ACHN (cell line): Measurements from ENCODE around the gene KIAA0040.
"Not testable (repeated sequence)": the region's sequence is repeated elsewhere in the genome, so short reads cannot be mapped to it uniquely, and the experiment has no call there.

ENCODE experiments used
- DNase-seq: peaks from one replicate; pipeline ENCODE4 v3.0.0-alpha.2; 2015
- in situ Hi-C: cut with HindIII; loops from 2 replicates; pipeline ENCODE4 v1.10.0; 2017; ENCODE audit warnings: low sequenced_read_pairs, low pct_ligation_motif_present, low pct_unique_long_range_greater_than_20kb

KIAA0040 gene

DNA sequence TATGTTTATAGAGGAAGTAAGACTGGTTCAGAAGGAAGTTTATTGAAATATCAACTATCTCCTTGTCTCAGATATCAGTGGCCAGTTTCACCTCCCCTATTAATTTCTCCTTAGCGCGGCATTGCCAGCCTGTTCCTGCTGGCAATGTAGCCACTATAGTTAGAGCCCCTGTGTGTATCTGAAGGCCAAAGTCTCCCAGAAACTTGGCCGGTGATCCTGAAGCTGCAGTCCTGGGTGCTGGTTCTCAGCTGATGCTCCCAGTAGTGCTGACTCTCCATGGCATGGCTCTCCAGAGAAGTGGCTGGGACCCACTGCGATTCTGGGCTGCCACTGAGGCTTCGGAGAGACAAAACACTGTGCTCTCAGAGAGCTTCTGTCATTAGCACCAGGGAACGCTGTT, 65.0 kb downstream of the KIAA0040 start:
- no peak for DNase-seq
- in situ Hi-C loops = no loop called here

DNA sequence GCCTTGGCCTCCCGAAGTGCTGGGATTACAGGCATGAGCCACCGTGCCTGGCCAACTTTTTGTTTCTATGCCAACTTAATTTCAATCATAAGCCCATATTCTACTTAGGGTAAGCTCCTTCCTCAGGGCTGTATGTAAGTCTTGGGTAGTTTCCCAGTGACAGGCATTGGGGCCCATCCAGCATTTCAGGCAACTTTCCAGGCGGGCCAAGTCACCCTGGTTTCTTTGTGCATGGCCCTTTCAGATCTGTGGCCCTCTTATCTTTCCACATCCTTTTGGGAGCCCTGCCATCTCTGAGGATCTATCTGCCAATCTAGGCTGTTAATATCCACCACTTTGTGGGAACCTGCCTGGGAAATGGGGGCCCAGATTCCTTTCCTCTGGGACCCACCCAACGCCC, 66.2 kb downstream of the KIAA0040 start:
- in situ Hi-C loops = no loop called here

DNA sequence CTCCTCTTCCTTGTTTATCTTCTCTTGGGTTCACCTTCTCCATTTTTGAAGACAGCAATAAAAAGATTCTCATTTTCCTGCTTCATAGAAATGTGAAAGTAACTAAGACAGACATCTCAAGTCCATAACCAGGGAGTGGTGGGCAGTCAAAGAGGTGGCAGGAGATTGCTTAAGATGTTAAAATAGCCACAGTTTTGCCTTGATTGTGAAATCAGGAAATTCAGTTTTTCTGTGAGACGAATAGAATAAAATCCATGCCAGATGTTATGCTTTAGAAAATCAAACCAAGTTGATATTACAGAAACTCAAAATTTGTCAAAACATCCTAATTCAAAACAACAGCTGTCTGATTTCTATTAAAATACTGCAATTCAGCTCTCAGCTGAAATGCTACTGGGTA, 67.7 kb downstream of the KIAA0040 start:
- no peak for DNase-seq
- in situ Hi-C loops = no loop called here

More for the DNA sequence above, 66.2 kb downstream of the KIAA0040 start:
- DNase-seq = no peak

DNA sequence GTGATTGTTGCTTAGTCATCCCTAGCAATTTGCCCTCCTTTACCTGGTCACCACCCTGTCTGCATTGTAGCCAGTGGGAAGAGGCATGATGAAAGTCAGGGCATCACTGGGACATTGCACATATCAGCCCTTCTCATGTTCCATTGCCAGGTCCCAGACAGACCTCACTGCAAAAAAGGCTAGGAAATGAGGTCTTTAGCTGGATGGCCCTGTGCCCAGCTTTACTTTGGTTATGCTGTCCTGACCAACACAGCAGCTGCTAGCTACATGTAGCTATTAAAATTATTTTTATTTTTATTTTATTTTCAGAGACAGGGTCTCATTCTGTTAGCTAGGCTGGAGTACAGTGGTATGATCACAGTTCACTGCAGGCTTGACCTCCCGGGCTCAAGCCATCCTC, 72.1 kb downstream of the KIAA0040 start:
- in situ Hi-C loops = no loop called here
- no peak for DNase-seq

- in situ Hi-C loops = no loop called here
- no peak for DNase-seq
Observed at GRCh38 chr1:175118375-175119367, 73.9 kb downstream of the KIAA0040 start.

- no peak for DNase-seq
Observed at GRCh38 chr1:175116903-175117302, 75.7 kb downstream of the KIAA0040 start.

GRCh38 chr1:175116210-175116798, 76.3 kb downstream of the KIAA0040 start:
- no peak for DNase-seq
- in situ Hi-C loops = no loop called here

More at GRCh38 chr1:175116903-175117302, 75.7 kb downstream of the KIAA0040 start:
- in situ Hi-C loops = no loop called here

DNA sequence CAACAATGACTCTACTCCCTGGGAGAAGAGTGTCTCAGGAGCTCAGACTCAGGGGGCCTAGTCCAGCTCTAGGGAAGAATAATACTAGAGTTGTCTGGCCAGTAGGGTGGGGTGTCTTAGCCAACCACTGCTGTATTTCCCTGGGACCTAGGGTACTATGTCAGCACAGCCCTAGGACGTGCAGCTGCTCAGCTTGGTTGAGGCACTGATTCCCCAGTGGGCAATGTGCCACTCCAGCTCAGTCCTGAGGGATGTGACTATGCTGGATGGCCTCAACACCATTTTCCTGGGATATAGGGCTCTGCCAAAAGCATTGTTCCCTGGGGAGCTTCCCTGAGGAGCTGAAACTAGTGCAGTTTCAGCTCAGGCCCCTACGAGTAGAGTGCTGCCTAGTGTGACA, 77.6 kb downstream of the KIAA0040 start:
- in situ Hi-C loops = no loop called here

DNA sequence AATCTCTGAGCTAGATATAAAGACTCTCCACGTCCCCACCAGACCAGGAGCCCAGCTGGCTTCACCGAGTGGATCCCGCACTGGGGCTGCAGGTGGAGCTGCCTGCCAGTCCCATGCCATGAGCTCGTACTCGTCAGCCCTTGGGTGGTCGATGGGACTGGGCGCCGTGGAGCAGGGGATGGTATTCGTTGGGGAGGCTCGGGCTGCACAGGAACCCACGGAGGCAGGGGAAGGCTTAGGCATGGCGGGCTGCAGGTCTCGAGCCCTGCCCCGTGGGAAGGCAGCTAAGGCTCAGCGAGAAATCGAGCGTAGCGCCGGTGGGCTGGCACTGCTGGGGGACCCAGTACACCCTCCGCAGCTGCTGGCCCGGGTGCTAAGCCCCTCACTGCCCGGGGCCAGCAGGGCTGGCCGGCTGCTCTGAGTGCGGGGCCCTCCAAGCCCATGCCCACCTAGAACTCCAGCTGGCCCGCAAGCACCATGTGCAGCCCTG, 84.2 kb downstream of the KIAA0040 start:
- in situ Hi-C loops, DNase-seq: not testable (repeated sequence)

More for the DNA sequence above, 77.6 kb downstream of the KIAA0040 start:
- no peak for DNase-seq
